HG03460 (cell line): Measurements from ENCODE around the gene BCL2L13.
"Not testable (repeated sequence)": the region's sequence is repeated elsewhere in the genome, so short reads cannot be mapped to it uniquely, and the experiment has no call there.

Experiments used
- ATAC-seq: cut with Tn5 transposase; IDR thresholded peaks from one replicate; pipeline ENCODE4 v1.9.1; 2021; ENCODE audit not compliant: unreplicated experiment

Gene BCL2L13

DNA sequence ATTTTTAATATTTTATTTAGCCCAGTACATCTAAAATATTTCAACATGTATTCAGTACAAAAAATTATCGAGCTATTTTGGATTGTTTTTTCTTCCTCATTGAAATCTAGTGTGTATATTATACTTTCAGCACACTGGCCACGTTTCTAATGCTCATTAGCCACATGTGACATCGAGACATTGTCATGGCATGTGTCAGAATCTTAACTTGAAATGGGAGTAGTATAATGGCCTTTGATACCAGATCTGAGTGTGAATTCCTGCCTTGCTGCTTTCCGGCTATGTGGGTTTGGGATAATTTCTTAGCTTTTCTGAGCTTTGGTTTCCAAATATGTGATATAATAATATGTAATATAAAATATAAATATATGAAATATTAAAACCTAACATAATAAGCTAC lies 54.3 kb downstream of the BCL2L13 start:
- no peak for ATAC-seq

DNA sequence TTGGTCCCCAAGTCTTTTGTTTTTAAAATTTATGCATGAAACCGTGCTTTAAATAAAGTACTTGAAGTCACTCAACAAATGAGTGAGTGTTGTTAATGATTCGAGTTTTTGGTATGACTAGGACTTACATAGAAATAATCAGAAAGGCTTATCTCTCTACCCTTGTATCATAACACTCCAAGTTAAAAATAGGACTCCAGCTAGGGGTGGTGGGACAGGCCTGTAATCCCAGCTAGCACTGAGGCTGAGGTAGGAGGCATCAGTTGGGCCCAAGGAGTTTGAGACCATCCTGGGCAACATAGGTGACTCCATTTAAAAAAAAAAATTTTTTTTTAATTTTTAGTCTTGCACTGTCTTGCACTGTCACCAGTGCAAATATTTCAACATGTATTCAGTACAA lies 55.6 kb downstream of the BCL2L13 start:
- ATAC-seq, result no peak

DNA sequence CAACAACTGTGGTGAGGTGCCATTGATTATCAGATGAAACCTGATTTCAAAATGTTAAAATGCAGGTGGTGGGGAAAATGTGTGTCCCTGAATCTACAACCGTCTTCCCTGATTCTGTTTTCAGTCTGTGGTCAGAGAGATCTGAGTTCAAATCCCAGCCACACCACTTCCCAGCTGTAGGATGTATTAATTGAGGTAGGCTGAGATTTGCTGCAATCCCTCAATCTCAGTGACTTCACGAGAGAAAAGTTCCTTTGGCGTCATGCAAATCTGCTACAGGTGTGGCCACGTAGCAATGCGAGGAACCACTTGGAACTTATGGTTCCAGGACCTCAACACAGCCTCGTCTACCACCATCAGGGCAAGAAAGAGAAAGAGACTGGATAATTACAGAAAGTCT lies 56.2 kb downstream of the BCL2L13 start:
- no peak for ATAC-seq

DNA sequence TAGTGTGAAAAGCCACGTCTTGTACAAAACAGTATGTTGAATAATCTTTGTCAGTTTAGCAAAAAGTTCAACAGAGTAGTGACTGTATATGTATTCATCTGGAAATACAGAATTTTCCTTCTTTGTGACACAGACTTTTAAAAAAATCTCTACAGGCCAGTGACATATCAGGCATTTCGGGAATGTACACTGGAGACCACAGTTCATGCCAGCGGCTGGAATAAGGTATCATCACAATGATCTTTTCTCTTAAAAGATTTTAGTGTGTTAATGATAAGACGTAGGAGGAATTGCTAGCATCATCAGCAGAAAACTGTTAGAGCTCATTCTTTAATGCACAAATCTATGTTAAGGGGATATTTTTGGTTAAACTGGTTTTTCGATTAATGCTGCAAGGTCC lies 57.4 kb downstream of the BCL2L13 start:
- no peak for ATAC-seq

DNA sequence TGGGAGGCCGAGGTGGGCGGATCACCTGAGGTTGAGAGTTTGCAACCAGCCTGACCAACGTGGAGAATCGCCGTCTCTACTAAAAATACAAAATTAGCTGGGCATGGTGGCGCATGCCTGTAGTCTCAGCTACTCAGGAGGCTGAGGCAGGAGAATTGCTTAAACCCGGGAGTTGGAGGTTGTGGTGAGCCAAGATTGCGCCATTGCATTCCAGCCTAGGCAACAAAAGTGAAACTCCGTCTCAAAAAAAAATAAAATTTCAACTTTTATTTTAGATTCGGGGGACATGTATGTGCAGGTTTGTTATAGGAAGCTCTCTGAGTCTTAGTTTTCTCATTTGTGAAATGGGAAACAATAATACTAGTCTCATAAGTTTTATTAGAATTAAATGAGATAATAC lies 58.6 kb downstream of the BCL2L13 start:
- not testable (repeated sequence) for ATAC-seq

DNA sequence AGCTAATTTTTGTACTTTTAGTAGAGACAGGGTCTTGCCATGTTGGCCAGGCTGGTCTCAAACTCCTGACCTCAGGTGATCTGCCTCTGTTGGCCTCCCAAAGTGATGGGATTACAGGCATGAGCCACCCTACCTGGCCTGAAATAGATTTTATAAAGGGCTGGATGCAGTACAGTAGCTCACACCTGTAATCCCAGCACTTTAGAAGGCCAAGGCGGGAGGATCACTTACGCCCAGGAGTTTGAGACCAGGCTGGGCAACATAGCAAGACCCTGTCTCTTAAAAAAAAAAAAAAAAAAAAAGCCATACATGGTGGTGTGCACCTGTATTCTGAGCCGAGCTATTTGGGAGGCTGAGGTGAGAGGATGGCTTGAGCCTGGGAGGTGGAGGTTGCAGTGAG lies 59.7 kb downstream of the BCL2L13 start:
- ATAC-seq, result not testable (repeated sequence)

DNA sequence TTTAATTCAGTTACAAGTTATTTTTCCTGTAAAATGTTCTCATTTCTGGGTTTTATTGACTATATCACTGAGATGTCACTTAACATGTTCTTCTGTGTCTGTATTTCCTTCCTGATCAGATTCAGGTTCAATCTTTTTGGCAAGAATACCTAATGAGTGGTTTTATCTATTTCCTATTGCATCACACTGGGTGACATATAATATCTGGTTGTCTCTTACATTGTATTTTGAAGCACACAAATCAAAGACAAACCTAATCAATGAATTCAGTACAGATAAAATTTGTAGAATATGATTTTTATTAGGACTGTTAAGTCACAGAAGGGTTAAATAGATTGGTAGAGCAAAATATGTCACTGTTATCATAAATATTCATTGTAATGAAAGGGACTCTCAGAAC lies 60.4 kb downstream of the BCL2L13 start:
- no peak for ATAC-seq

DNA sequence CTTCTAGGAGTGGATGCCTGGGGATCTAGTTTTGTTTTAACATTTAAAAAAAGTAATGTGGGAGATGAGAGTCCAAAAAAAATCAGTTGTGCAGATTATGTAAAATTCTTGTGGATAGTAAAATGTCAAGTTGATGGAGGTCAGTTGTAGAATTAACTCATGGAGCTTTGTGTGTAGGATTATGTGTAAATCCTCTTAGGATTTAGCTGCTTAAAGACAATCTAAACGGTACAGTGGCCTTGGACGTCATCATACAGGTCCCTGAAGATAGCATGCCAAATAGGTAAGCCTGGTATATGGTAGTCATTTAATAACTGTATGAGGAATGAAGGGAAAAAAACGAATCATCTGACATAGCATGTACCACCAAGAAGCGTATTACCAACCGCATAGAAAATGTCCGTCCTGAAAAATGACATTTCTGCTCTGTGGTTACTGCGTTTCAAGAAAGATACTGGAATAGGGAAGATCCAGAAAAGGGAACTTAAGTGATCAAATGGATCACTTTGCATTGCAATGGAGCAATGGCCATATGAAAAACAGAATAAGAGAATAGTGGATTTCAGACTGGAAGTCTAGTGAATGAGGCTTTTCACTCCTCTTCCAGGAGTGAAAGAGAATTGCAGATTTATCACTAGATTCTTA lies 61.3 kb downstream of the BCL2L13 start:
- ATAC-seq, result no peak

DNA sequence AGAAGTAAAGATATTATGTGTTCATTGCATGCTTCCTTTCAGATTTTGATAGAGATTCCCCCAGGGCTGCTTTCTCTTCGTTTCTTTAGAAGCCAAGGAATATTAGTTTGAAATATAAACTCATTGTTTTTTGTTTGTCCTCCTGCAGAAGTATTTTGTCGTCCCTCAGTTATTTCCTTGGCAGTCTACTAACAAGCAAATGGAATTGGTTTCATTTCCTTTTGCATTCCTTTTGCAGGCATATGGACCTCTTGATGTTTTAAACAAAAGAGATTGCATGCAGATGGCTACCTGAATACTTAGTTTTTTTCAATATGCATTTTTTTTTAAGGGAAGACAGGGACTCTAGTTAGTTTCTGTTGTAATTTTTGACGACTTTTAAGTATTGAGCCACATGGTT lies 62.2 kb downstream of the BCL2L13 start:
- no peak for ATAC-seq

DNA sequence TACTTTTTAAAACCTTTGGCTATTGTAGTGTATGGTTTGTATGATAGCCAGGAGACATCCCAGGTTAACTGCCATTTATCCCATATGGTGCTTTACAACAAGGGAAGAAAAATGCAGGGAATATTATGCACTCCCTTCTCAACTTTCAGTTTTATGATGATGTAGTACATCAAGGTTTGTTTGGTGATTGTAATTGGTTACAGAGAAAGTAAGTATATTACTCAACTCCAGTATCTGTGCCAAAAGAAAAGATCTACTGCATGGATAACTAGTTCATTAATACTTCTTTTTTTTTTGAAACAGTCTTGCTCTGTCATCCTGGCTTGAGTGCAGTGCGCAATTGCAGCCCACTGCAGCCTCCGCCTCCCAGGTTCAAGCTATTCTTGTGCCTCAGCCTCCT lies 65.3 kb downstream of the BCL2L13 start:
- no peak for ATAC-seq

DNA sequence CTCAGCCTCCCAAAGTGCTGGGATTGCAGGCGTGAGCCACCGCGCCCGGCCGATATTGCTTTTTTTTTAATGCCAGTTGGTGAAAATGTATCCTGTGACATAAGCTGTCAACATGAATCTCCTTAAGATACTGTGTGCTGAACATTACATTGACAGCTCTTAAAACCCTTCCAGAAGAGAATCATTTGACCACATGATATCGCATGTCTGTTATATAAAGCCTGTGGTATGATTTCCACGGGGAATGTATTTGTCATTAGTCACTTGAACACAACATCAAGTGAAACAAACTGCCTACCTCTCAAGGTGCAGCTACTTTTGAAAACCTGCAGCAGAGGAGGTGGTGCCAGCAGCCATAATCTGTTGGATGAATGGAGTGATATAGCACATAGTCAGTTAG lies 67.0 kb downstream of the BCL2L13 start:
- ATAC-seq, result no peak

DNA sequence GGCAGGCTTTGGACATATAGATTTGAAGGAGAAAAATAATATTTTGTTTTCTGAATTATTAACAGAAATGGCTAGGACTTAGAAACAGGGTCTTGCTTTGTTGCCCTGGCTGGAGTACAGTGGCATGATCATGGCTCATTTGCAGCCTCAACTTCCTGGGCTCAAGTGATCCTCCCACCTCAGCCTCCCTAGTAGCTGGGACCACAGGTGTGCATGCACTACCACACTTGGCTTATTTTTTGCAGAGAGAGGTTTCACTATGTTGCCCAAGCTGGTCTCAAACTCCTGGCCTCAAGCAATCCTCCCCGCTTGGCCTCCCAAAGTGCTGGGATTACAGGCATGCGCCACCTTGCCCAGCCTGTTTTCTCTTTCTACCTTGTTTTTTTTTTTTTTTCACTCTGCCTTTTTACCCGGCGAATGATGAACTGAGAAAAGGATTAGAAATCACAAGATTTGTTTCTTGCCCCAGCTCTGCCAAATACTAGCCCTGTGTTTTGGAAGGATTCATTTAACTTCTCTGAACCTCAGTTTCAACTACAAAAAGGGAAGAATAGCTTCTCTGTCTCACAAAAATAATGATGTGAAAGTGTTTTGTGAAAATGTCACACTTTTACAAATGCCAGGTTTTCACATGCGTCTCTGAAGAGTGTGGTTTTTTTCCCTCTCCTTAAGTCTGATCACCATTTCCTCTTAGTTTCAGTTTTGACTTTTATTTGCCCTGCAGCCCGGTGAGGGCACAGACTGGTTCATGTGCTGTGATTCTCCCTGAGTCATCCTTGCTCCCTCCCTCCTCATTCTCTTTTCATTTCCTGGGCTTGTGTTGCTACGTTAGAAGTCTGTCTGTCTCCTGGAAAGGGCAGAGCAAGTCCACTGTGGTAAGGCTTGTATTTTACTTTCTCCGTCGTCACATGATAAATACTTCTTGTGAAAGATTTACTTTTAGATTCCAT lies 67.7 kb downstream of the BCL2L13 start:
- ATAC-seq, result peak; percentile 88

DNA sequence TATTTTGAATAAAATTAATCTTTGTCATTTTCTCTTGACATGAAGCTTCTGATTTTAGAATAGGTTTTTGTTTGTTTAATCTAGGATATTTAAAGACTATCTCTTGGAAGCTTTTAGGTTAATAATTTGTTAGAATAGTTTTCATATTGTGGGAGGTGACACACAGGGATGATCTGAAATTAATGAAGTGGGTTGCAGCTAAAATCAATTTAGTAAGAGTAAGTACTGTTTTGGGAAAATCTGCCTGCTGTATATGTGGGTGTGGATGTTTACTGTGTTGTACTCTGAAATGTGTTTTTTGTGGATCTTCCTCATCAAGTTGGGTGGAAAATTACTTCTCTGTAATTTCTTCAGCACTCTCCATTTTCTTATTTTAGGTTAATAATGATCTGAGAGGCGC lies 68.4 kb downstream of the BCL2L13 start:
- ATAC-seq, result no peak

DNA sequence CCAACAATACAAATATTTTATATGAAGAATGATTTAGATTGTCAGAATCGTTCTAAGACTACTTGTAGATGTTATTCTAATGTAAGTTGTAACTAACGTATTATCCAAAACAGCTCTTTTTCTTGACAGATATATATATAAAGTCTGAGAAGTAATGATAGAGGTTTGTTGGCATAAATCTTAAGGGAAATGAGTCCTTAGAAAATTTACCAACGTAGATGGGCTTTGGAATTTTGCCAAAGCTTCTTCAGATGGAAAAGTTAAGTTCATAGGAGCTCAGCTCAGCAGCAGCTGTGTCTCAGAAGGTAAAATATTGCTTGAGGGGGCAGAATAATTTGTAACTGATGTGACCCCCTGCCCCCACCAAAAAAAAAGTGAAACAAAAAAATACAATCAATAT lies 69.0 kb downstream of the BCL2L13 start:
- ATAC-seq, result no peak

DNA sequence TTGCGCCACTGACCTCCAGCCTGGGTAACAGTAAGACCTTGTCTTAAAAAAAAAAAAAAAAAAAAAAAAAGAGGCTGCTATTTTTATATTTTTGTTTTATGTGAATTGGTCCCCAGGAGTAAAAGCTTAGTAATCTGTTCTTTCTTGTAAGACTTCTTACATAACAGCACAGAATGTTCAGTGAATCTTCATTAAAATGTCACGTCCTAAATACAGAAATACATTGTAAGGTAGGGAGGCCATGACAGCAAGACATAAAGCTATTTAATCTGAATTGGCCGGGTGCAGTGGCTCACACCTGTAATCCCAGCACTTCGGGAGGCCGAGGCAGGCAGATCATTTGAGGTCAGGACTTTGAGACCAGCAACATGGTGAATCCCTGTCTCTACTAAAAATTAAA lies 71.5 kb downstream of the BCL2L13 start:
- ATAC-seq, result no peak

DNA sequence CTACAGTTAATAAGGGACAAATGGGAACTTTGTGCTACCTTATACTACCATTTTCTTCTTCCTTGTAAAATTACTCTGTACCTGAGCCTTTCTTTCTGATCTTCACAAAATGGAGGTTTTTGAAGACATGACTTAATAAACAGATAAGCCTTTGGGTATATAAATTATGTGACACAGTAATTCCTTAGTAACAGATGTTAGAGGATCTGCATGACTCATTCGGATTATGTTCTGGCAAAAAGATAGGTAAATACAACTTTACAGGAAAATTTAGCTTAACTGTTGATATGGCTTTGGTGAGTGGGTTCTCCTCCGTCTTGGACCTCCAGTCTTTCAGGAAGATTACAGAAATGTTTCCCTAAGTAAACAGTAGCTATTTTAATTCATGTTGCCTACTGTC lies 73.9 kb downstream of the BCL2L13 start:
- ATAC-seq, result no peak

DNA sequence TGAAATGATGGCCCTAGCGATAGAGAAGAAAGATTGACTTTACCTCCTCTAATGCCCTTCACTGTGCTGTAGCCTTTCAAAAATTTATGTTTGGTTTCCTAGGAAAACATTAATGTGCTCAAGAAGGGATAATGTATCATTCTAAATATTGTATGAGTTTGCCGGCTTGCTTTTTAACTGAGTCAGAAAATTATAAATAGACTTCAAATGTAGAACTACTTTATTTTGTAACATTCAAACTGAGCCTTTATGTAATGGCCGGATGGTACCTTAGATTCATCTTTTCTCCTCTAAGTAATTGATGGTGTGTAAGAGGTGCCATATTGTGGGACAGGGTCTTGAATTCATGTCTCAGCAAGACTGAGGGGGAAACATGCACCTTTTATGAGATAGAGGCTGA lies 78.0 kb downstream of the BCL2L13 start:
- ATAC-seq, result no peak

DNA sequence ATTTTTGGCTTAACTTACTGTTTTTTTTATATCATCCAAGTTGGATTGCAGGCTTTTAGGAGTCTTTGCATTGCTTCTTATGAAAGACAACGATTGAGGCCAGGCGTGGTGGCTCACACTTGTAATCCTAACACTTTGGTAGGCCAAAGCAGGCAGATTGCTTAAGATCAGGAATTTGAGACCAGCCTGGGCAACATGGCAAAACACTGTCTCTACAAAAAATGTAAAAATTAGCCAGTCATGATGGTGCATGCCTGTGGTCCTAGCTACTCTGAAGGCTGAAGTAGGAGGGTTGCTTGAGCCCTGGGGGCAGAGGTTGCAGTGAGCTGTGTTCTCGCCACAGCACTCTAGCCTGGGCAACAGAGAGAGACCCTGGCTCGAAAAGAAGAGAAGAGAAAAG lies 79.2 kb downstream of the BCL2L13 start:
- no peak for ATAC-seq

DNA sequence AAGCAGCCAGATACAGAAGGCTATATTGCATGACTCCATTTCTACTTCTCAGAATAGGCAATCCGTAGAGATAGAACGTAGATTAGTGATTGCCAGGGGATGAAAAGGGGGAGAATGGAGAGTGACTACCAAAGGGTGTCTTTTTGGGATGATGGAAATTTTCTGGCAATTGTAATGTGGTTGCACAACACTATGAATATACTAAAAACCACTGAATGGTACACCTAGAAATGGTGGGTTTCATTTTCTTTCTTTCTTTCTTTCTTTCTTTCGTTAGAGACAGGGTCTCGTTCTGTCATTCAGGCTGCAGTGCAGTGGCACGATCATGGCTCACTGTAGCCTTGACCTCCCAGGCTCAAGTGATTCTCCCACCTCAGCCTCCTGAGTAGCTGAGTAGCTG lies 81.4 kb downstream of the BCL2L13 start:
- ATAC-seq, result no peak

DNA sequence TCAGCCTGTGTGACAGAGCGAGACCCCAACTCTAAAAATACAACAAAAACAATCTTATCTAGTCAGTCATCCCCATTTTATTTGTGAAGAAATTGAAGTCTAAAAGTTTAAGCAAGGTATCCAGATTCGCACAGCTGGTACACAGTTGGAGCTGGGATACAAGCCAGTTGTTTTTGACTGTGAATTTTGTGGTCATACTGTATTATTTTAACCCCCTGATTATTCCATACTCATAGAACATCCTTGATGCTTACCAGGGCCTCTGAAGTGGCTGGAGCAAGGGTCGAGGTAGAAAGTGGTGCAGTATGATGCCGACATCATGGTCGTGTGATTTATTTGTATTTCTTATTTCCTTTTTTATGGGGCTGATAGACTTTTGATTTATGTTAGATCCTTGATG lies 85.7 kb downstream of the BCL2L13 start:
- no peak for ATAC-seq

DNA sequence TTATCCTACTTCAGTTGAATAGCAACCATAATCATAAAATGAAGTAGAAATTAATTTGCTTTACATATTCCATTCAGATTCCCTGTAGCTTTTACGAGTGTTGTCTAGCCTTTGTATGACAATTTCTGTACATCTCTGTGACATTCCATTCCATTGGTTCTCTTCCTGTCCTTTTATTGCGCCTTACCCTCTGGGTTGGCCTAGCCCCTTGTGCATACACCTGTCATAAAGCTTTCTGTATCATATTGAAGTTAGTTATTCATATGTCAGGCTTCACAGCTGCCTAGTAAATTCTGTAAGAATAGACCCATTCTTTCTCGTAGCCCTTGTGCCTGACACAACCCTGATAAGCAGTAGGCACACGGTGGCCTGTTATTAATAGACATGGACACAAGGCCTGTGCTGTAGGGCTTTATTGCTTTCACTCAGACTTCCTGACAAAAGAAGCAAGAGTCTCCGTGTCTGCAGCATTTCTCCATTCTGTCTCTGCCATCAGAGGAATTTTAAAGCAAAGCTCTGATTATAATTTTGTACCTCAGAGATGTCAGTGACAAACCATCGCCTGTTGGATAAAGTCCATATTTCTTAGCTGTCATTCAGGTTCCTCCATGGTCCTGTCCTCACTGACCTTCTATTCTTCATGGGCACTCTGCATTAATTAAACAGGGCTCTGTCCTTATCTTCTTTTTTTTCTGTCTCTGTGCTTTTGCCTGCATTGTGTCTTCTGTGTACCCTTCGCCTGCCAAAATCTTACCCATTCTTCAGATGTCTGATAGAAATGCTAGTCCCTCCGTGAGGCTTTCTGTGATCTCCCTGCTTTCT lies 86.3 kb downstream of the BCL2L13 start:
- ATAC-seq, result no peak

DNA sequence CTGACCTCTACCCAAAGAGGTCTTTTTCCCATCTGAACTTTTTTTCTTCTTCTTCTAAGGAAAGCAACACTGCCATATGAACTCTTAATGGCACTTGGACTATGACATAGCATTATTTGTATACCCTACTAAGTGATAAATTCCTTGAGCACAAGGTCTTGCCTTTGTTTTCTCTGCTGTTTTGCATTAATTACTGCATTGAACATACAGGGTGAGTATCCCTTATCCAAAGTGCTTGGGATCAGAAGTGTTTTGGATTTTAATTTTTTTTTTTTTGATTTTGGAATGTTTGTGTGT lies 86.9 kb downstream of the BCL2L13 start:
- no peak for ATAC-seq
